Body of pancreas (tissue), 4 donors: ENCODE data around the gene PREX1.

ENCODE experiments used
- POLR2A ChIP-seq, 3 donors: fragments of 450-650 bp; IDR thresholded peaks; one replicate each; pipeline ENCODE4 v1.6.1; 2016; ENCODE audit warnings: antibody characterized with exemption in 3 of 3, mild to moderate bottlenecking in 2 of 3
- TF ChIP-seq, protein P1 (sequence below), 7 experiments: fragments of 450-650 bp in 4 of 7; fragments of 200-600 bp in 3 of 7; sonication (generic) in 3 of 7; IDR thresholded peaks; one replicate each; pipeline ENCODE4 v1.5.1; 2016 to 2019; ENCODE audit warnings: antibody characterized with exemption in 7 of 7

DNA sequence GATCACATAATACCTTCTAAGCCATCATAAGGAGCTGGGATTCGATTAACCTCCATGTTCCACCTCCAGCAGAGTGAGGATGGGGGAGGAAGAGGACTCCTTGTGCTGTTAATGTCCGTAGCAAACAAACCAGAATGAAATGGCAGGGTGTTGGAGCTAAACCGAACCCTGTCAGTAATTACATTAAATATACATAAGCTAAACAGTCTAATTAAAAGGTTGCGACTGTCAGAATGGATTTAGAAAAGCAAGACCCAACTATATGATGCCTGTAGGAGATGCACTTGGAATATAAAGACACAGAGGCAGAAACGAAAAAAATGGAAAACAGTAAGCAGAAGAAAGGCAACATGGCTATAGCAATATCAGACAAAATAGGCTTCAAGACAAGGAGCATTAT is 13.2 kb downstream of the PREX1 start:
- TF ChIP-seq, protein P1, sequence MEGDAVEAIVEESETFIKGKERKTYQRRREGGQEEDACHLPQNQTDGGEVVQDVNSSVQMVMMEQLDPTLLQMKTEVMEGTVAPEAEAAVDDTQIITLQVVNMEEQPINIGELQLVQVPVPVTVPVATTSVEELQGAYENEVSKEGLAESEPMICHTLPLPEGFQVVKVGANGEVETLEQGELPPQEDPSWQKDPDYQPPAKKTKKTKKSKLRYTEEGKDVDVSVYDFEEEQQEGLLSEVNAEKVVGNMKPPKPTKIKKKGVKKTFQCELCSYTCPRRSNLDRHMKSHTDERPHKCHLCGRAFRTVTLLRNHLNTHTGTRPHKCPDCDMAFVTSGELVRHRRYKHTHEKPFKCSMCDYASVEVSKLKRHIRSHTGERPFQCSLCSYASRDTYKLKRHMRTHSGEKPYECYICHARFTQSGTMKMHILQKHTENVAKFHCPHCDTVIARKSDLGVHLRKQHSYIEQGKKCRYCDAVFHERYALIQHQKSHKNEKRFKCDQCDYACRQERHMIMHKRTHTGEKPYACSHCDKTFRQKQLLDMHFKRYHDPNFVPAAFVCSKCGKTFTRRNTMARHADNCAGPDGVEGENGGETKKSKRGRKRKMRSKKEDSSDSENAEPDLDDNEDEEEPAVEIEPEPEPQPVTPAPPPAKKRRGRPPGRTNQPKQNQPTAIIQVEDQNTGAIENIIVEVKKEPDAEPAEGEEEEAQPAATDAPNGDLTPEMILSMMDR (IDR thresholded peaks at IDR 0.05): no peak
- TF ChIP-seq POLR2A (IDR thresholded peaks at IDR 0.05): no peak
